Fibroblast of skin of scalp (primary cell): ENCODE data around the gene ADAM21. TPM values are rescaled to one million over a fixed set of nuclear protein-coding genes. Genes with fewer than 3 reads are reported as not detected.
"Not testable (repeated sequence)": the region's sequence is repeated elsewhere in the genome, so short reads cannot be mapped to it uniquely, and the experiment has no call there.

Experiments used
- DNase-seq: peaks from one replicate; pipeline ENCODE4 v3.0.0-alpha.2; 2013
- polyA plus RNA-seq, 2 experiments: library from polyadenylated mRNA; unstranded; fragments of 120-200 nt; gene quantifications; one replicate each; pipeline ENCODE4 v1.2.1, GENCODE V29; 2013; ENCODE audit not compliant: insufficient read length in 2 of 2

The ADAM21 gene
- polyA plus RNA-seq (2013, experiment 1 of 2; ENCODE audit: insufficient read length), result 0.11 TPM
- 0.25 TPM for polyA plus RNA-seq (2013, experiment 2 of 2; ENCODE audit: insufficient read length)

DNA sequence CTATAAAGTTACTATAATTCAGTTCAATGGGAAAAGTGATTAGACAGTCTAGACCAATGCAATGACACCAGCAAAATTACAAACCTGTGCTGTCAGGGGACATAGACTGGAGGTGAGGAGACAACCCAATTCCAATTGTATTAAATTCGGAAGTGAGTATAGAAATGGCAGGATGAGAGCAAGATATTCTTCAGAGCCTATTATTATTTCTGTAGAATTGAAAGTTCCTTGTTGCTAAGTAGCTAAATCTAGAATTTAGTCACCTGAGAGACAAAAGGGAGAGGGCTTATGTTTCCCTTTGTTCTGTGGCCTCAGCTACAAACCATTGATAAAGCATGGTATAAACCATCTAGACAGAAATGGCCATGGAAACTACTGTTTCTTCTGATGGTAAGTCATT lies at the start of gene ADAM21:
Gene ADAM21, plus strand, starts transcription at position 301 of the 400 bp plus-strand sequence. CDS start 5,326 bp downstream, outside the sequence.
- DNase-seq, result no peak

DNA sequence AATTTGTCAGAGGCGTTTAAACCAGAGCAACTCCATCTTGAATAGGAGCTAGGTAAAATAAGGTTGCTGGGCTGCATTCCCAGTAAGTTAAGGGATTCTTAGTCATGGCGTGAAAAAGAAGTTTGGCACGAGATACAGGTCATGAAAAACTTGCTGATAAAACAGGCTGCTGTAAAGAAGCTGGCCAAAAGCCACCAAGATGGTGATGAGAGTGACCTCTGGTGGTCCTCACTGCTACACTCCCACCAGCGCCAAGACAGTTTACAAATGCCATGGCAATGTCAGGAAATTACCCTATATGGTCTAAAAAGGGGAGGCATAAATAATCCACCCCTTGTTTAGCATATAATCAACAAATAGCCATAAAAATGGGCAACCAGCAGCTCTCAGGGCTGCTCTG lies 48.6 kb upstream of the ADAM21 start:
- peak; percentile 10 for DNase-seq

DNA sequence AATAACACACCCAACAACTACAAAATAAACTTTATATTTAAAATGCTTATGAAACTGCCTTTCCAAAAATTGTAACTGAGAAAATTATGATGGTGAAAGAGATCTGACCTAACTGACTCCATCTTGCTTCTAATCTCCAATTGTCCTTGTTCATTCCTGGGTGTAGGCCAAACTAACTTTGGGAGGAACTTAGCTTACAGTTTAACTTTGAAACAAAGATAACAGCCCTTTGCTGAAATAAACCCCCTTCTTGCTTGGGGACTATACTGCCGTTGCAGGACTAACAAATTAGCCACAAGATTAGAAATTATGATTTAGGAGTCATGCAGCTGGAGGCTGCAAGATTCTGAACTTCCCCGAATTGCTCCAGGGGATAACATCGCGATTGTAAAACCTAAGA lies 45.8 kb upstream of the ADAM21 start:
- not testable (repeated sequence) for DNase-seq

DNA sequence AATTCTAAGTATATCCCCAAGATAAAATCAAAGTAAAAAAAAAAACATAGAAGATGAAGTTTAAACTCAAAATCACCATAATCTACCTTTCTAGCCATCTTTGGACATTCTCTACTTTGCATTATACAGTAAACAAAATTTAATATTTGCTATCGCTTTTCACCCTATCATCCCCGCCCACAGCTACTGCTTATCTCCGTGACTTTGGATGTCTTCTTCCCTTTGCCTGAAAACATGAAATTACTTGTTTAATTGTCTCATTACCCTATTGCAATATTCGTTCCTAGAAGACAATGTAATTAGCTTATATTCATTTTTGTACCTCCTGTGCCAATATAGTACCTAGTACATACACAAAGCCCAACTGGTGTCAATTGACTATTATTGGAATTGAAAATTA lies 44.4 kb upstream of the ADAM21 start:
- DNase-seq, result no peak

DNA sequence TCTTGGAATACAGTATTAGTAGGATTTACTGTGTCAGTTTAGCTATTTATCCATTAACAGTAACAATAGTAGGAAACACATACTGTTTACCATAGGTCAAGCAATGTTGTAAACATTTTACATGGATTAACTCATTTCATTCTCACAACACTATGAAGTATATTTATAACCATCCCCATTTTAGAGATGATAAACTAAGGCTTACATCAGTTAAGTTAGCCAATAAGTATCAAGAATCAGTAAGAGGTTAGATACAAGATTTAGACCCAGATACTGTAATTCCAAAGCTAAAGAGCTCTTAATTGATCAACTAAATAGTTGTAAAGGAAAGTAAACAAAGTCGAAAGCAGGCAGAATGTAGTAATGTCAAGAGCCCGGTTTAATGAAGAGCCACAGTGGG lies 36.2 kb upstream of the ADAM21 start:
- DNase-seq, result no peak

DNA sequence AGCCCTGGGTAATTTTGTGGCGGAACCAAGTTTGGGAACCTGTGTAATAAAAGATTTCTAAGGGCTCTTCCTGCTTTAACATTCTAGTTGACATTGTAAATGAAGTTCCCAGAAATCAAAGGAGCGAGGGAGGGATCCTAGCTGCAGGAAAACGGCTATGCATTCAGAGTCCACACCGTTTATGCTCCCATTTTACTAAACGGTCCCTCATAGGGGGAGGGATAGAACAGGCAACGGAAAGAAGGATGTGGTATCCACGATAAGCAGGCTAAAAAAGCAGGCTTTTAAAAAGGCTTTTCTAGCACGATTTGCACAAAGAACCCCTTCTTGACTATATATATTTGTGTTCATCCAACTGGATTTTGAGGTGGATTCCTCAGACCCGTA lies 35.6 kb upstream of the ADAM21 start:
- DNase-seq, result peak; percentile 8

DNA sequence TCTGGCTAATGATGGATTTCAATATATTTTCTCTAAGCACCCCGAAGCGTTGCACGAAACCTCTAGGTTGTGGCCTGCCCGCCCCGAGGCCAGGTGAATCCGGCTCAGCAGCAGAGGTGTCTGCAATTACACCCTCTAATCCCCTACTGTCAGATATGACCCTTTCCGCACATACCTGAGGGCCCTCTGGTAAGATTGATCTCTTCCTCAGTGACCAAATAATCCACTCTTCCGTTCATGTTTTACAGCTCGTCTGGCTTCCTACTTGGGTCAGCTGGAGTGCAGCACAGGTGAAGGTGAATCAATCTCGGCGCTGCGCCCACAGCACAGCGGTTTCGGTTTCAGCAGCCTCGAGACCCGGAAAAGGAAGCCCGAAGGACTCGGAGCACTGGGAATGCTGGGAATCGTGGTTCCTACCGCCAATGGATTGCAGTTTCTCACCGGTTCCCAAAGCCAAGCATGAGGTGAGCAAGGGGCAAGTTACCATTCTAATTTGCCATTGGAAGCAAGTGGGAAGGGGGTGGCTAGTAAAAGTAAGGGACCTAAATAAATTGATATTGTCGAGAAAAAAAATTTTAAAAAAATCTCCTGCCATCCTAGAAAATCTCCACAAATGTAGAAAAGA lies 35.1 kb upstream of the ADAM21 start, which contains the start of gene SYNJ2BP:
Gene SYNJ2BP, minus strand, starts transcription at position 366 of the 625 bp plus-strand sequence. Its CDS starts 127 bp downstream, at position 239.
- DNase-seq, result peak; percentile 72

DNA sequence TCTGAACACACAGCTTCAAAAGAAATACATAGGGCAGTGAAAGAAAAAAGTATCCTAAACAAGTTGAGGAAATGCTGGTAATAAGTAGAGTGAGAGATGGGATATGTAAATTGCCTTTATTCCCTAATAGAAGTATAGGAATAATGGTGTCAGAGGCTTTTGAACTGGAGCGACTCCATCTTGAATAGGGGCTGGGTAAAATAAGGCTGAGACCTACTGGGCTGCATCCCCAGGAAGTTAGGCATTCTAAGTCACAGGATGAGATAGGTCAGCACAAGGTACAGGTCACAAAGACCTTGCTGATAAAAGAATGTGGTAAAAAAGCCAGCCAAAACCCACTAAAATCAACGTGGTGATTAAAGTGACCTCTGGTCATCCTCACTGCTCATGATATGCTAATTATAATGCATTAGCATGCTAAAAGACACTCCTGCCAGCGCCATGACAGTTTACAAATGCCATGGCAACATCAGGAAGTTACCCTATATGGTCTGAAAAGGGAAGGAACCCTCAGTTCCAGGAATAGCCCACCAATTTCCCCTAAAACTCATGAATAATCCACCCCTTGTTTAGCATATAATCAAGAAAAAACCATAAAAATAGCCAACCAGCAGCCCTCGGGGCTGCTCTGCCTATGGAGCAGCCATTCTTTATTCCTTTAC lies 32.6 kb upstream of the ADAM21 start:
- DNase-seq, result not testable (repeated sequence)

DNA sequence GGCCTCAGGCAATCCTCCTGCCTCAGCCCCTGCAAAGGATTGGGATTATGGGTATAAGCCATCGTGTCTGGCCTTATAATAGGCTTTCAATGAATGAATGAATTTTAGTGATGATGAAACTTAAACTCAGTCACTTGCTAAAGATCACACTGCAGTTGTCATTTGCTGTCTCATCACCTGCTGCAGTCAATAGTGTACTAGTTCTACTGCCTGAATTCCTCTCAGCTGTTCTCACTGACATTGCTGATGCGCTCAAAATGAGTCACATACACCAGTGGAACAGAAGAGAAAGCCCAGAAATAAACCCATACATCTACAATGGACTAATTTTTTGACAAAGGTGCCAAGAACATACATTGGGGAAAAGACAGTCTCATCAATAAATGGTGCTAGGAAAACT lies 29.4 kb upstream of the ADAM21 start:
- DNase-seq, result no peak

DNA sequence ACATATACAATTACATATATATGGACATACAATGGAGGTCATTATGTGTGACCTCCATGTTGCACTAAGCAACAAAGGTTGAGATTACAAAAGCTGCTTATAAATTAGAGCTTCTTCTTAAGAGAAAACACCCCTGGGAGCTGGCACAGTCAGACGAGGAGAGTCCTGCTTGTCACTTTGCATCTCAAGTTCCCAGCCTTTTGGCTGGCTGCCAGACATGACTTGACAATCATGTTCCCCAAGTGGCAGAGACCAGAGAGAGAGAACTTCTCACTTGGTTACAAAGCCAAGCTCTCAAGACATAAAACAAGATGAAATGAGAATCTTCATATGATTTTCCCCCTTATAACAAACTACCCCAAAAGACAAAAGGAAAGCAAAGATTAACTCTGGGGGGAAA lies 26.6 kb upstream of the ADAM21 start:
- DNase-seq, result no peak

DNA sequence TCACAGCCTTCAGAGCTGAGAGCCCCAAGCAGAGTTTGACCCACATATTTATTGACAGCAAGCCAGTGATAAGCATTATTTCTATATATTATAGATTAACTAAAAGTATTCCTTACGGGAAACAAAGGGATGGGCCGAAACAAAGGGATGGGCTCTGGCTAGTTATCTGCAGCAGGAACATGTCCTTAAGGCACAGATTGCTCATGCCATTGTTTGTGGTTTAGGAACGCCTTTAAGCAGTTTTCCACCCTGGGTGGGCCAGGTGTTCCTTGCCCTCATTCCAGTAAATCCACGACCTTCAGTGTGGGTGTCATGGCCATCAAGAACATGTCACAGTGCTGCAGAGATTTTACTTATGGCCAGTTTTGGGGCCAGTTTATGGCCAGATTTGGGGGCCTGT lies 25.4 kb upstream of the ADAM21 start:
- not testable (repeated sequence) for DNase-seq

DNA sequence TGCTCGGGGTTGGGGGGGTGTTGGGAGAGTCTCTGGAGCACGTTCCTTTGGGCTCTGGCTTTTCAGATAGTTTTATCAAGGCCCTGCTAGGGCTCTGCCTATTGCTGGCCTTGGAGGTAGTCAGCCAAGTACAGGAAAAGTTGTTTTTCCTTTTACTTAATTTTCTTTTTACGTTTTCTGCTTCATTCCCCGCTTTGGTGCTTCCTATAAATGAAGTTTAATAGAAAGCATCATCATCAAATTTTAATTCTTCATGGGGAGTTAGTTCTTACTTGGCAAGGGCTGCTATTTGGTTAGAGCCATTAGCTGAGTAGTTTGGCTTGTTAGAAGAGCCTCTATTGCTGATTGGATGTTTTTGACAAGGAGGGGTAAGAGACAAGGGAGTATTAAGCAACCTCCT lies 15.1 kb upstream of the ADAM21 start:
- DNase-seq, result no peak

DNA sequence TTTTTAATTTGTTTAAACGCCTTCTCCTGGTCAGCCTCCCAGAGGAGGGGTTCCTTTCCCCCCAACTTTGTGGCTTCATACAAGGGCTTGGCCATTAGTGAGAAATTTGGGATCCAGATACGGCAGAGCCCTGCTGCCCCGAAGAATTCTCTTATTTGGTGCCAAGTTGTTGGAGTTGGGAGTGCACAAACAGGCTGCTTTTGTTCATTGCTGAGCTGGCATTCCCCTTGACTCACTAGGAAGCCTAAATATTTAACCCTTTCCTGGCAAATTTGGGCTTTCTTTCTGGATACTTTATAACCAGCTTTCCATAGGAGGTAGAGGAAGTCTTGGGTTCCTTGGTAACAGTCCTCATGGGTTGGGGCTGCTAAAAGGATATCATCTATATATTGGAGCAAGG lies 10.3 kb upstream of the ADAM21 start:
- DNase-seq, result no peak

DNA sequence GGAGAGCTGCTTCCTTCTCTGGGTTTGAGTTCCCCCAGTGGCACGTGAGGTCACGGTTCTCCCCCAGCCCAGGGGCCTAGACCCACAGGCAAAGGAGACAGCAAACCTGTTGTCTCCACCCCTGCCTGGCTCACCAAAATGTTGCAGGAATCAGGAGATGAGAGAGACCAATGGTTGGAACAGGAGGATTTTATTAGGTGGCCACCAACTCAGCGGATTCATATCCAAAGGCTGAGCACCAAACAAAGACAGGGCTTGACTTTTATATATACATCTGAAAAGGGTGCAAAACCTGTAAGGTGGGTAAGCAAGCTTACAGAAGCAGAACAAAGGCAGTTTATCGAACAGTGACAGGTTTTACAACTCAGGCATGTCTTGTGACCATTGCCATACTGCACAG lies 9.2 kb upstream of the ADAM21 start:
- DNase-seq, result no peak

DNA sequence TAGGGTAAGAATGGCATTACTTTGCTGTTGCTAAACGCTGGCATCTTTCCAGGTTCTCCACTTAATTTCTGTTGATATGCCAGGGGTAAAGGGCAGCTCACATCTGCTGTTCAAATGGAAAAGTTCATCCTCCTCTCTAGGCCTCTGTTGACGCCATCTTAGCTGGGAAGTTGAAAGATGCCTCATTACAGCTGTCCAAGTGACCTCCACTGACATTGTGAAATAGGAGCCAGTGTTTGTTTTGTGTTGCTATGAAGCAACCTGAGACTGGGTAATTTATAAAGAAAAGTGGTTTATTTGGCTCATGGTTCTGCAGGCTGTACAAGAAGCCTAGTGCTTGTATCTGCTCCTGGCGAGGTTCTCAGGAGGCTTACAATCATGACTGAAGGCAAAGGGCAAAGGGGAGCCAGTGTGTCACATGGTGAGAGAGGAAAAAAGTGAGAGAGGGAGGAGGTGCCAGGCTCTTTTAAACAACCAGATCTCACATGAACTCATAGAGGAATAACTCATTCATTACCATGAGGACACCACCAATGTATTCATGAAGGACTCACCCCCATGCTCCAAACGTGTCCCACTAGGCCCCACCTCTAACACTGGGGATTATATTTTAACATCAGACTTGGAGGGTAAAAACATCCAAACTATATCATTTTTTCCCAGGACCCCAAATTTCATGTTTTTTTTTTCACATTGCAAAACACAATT lies 3.2 kb upstream of the ADAM21 start:
- DNase-seq, result peak; percentile 1

DNA sequence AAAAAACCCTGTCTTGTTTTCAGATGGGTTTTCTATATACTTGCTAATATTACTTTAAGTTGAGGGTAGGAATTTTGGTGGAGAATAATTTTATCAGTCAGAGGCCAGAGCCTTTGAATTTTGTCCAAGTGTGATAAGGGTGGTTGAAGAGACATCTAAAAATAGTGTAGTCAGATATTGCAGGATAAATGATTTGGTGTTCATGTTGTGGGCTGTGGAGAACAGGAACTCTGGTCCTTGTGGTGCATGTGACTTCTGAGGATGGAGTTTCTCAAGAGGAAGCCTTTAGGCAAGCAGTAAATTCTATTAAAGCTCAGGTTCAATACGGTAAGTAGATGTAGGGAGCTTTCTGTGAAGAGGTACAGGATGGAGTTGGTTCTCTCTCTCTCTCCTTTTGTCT lies 2.8 kb downstream of the ADAM21 start:
- DNase-seq, result no peak

DNA sequence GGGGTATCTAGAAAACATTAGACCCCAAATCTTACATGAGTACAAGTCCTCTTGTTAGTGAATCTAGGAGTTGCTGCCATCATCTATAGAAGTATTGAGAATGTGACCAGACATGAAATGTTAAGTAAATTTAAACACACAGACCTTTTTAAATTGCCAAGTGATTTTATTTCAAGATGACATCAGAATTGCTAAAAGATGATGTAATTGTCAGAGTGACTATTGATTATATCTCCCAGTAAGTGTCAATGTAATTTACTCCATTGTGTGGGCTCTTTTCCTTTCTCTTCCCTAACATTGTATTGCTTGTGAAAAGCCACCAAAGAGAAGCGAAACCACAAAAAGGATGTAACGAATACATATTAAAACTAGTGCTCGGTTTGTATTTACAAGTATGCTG lies 16.8 kb downstream of the ADAM21 start:
- no peak for DNase-seq

DNA sequence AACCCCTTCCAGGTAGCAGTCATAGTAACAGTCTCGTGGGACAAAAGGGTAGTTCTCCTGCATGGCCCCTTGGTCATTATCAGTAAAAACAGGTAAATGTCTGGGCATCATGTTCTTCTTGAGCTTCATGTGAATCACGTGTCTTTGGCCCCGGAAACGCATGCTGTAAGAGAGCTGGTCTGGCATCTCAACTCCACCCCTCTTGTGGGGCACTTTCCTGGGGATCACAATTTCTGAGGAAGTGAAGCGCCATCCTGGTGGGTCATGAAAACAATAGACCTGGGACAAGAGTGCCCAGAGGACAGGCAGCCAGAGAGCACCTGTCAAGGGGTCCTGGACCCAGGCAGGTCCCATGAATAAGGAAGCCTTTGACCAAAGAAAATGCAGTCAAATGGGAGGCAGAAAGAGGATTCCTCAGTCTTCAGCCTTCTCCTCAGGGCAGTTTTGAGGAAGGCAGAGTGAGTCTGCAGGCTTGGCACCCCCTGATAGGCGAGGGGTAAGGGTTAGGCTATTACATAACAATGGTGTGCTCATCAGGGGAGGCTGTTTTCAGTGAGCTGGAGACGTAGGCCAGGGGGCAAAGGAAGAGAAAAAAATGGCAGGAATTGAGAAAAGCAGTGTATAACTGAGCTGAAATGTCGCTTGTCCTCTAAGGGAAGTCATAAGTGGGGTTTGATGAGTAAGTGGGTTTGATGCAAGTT lies 19.0 kb downstream of the ADAM21 start:
- not testable (repeated sequence) for DNase-seq

DNA sequence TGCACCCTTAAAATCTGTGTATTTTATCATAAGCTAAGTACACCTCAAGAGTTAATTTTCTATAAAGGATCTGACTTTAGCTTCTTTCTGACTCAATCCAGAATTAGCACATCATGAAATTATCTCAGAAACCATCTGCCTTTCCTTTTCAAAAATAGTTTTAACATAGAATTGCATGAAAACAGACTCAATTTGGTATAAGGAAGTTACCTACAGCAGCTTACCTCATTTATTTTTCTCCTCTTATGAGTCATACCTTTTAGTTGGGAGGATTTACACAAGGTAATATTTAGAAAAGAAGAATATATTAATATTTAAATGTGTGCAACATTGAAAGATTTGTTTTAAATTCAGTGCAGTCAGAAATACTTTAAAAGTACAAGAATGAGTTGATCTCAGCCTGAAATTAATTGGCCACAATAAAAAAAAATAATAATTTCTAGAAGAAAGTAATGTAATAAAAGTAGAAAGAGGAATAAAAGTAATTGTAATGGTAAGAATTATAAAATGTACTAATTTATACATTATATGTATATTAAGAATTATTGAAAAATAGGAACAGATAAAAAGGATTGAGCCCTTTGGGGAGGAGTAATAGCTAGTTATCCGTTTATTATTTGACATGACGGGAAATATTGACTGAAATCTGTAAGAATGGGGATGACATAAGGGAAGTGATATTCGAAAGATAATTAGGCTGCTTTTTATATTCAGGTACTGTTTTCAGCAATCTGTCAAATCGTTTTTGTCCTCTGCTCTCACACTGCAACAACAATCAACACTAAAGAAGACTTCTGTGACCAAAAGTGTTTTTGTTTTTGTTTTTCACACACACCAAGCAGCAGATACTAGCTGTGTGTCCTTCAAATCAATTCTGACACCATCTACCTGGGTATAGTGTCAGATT lies 20.5 kb downstream of the ADAM21 start:
- no peak for DNase-seq

DNA sequence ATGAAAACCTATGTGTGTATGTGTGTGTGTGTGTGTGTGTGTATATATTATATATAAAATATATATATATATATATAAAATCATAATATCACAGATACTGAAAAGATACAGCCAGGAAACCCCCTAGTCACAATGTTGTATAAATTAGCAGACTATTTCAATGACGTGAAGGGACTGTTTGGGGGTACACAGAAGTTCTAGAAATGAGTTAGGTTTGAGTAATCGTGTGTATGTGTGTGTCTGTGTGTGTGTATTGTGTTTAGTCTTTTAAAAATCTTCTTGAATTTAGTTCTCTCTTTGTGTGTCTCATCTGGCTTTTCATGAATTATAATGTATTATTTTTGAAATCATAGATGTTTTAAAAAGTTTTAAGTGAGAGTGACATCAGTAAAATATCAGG lies 21.9 kb downstream of the ADAM21 start:
- DNase-seq, result no peak

DNA sequence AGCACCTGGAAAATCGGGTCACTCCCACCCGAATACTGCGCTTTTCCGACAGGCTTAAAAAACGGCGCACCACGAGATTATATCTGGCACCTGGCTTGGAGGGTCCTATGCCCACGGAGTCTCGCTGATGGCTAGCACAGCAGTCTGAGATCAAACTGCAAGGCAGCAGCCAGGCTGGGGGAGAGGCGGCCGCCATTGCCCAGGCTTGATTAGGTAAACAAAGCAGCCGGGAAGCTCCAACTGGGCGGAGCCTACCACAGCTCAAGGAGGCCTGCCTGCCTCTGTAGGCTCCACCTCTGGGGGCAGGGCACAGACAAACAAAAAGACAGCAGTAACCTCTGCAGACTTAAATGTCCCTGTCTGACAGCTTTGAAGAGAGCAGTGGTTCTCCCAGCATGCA lies 23.5 kb downstream of the ADAM21 start:
- DNase-seq, result not testable (repeated sequence)
